ENCODE measurements around the gene COL18A1. TPM values are rescaled to one million over a fixed set of nuclear protein-coding genes. Genes with fewer than 3 reads are reported as not detected.

COL18A1 gene
- total and polyA plus RNA-seq, 9 of the 15 experiments (the other 6 are each of a cell fraction or from before 2014, with no cell fraction given) = 0.14 to 16.4 (median 2.0) TPM

DNA sequence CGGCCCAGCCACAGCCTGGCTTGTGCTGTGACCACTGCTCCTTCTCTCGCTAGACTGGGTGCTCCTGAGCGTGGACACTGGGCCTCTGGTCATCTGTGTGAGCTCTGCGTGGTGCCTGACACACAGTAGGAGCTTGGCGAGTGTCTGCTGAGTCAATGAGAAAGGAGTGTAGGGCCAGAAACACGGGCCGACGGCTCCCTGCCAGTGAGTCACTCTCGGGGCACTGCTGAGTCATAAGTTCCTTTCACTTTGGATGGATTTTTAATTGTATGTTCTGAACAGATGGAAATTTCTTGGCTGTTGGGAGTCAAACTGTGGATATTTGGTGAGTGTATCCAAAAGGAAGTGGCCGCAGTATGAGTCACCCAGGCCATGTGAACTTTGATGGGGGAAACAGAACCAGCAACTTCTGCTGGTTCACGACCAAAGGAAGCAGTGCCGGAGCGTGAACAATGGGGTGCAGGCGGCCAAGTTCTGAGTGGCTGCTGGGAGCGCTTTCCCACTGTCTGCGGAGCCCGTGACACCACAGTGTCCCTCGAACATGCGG lies 41.0 kb upstream of the COL18A1 start (continued):
- TF ChIP-seq TEAD1 (CRISPR knock-in tag; IDR thresholded peaks at IDR 0.05) (0 out of 4 replicates have a peak, but pooled peaks of 1 of the 2 experiments have one; percentile 57), TSC22D4 (tag; IDR thresholded peaks at IDR 0.05) (no peak), ZNF282 (CRISPR knock-in tag; IDR thresholded peaks at IDR 0.05) (no peak), GTF2F1 (IDR thresholded peaks at IDR 0.05; ENCODE audit: low read depth, low read length) (no peak), REST (IDR thresholded peaks at IDR 0.05; ENCODE audit: borderline replicate concordance) (no peak), REST (CRISPR knock-in tag; IDR thresholded peaks at IDR 0.05; ENCODE audit: low read depth) (no peak), ZSCAN29 (IDR thresholded peaks at IDR 0.05) (no peak), HES1 (IDR thresholded peaks at IDR 0.05; ENCODE audit: low read depth) (no peak), AFF4 (CRISPR knock-in tag; IDR thresholded peaks at IDR 0.05) (no peak), ARID2 (IDR thresholded peaks at IDR 0.05) (no peak)
- TF ChIP-seq, protein P1, sequence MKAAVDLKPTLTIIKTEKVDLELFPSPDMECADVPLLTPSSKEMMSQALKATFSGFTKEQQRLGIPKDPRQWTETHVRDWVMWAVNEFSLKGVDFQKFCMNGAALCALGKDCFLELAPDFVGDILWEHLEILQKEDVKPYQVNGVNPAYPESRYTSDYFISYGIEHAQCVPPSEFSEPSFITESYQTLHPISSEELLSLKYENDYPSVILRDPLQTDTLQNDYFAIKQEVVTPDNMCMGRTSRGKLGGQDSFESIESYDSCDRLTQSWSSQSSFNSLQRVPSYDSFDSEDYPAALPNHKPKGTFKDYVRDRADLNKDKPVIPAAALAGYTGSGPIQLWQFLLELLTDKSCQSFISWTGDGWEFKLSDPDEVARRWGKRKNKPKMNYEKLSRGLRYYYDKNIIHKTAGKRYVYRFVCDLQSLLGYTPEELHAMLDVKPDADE (conservative IDR thresholded peaks at IDR 0.05; ENCODE audit: control insufficient read depth, low read depth, low read length) = no peak
- TF ChIP-seq, protein P2, sequence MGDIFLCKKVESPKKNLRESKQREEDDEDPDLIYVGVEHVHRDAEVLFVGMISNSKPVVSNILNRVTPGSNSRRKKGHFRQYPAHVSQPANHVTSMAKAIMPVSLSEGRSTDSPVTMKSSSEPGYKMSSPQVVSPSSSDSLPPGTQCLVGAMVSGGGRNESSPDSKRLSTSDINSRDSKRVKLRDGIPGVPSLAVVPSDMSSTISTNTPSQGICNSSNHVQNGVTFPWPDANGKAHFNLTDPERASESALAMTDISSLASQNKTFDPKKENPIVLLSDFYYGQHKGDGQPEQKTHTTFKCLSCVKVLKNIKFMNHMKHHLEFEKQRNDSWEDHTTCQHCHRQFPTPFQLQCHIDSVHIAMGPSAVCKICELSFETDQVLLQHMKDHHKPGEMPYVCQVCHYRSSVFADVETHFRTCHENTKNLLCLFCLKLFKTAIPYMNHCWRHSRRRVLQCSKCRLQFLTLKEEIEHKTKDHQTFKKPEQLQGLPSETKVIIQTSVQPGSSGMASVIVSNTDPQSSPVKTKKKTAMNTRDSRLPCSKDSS (IDR thresholded peaks at IDR 0.05; ENCODE audit: low read depth, partially characterized antibody) = peak; percentile 30
